Mucosa of stomach (tissue), 1 donor: ENCODE measurements around the gene DNAAF5.

Experiments
- H3K27me3 ChIP-seq: one replicate; pipeline ENCODE4 v1.7.0; 2013; ENCODE audit warnings: mild to moderate bottlenecking, low read length; ENCODE audit not compliant: control insufficient read depth, insufficient read depth
- H3K36me3 ChIP-seq: one replicate; pipeline ENCODE4 v1.7.0; 2013; ENCODE audit warnings: low read length; ENCODE audit not compliant: control insufficient read depth, insufficient read depth
- H3K4me1 ChIP-seq: one replicate; pipeline ENCODE4 v1.7.0; 2013; ENCODE audit warnings: mild to moderate bottlenecking, low read length; ENCODE audit not compliant: control insufficient read depth, insufficient read depth
- H3K4me3 ChIP-seq: one replicate; pipeline ENCODE4 v1.7.0; 2013; ENCODE audit warnings: low read length
- H3K9ac ChIP-seq: one replicate; pipeline ENCODE4 v1.7.0; 2013; ENCODE audit warnings: mild to moderate bottlenecking, low read length, moderate library complexity
- H3K9me3 ChIP-seq: one replicate; pipeline ENCODE4 v1.7.0; 2013; ENCODE audit warnings: mild to moderate bottlenecking, low read length, moderate library complexity; ENCODE audit not compliant: control insufficient read depth
- donor health status: Pancreatic carcinoma.

DNAAF5 gene

DNA sequence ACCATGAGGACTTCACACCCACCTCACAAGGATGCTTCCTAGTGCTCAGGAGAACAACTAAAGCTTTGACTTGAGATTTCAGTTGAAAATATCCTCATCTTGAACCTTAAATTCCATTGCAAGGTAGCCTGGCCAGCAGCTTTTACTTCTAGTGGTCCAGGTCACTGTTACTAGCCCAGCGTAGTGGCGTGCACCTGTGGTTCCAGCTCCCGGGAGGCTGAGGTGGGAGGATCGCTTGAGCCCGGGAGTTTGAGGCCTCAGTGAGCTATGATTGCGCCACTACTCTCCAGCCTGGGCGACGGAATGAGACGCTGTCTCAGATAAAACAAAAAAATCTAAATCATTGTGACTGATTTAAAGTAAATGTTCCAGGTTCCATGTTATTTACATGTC, 28.9 kb downstream of the DNAAF5 start:
- H3K27me3 ChIP-seq: no peaks in the 10 kb centered on the region
- H3K4me3 ChIP-seq: no peak overlapping the region
- peaks cover under 1% of the 10 kb centered on the region for H3K4me1 ChIP-seq
- H3K9ac ChIP-seq: no peak overlapping the region
- peaks cover 17% of the 10 kb centered on the region for H3K36me3 ChIP-seq
- H3K9me3 ChIP-seq: no peaks in the 10 kb centered on the region

DNA sequence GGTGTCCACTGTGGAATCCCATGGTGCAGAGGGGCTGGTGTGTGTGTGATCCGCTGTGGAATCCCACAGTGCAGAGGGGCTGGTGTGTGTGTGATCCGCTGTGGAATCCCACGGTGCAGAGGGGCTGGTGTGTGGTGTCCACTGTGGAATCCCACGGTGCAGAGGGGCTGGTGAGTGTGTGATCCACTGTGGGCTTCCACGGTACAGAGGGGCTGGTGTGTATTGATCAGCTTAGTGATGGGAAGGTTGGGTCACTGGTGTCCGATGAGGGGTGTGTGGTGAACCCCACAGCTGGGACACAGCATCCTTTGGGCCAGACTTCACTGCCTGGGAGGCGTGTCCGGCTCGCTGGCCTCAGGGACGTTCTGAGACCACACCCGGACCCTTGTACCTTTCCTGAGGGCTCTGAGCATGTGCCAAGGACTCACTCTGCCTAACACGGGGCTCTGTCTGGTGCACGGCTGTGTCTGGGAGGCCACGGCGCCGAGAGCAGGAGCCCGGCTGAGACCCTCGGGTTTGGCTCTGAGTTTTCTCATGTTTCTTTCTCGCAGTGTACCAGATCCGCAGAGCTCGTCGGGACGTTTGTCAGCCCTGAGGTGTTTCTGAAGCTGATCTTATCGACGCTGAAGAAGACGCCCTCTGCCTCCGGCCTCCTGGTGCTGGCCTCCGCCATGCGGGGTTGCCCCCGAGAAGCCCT, 29.9 kb downstream of the DNAAF5 start:
- Histone ChIP-seq H3K36me3 (peaks cover 17% of the 10 kb centered on the region), H3K9me3 (no peaks in the 10 kb centered on the region), H3K4me1 (peaks cover 4% of the 10 kb centered on the region), H3K27me3 (no peaks in the 10 kb centered on the region), H3K9ac (no peak overlapping the region), H3K4me3 (no peak overlapping the region)

DNA sequence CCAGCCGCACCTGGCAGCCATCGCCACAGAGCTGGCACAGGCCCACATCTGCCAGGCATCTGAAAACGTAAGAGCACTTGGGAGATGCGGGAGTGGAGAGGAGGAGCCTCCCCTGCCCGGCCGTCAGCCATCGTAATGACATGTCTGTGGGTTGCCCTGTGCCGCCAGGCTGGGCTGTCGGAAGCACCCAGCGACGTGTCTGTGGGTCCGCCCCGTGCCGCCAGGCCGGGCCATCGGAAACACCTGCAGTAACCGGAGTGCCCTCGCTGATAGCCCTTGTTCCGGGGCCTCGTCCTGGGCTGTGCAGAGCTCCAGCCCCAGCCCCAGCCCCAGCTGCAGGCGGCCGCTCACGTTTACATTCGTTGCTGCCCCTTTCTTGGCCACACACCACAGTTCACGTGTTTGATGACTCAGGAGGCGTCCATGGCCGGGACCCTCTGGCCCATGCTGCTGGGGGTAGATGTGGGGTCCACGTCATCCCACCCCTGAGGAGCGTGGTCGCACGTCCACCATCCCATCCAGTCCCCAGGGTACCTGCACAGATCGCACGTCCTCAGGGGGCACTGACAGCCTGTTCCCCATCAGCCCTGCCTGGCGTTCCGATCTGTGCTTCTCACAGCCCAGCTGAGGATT, 30.5 kb downstream of the DNAAF5 start:
- Histone ChIP-seq H3K4me3 (no peak overlapping the region), H3K9ac (no peak overlapping the region), H3K36me3 (peaks cover 14% of the 10 kb centered on the region), H3K9me3 (no peaks in the 10 kb centered on the region), H3K27me3 (no peaks in the 10 kb centered on the region), H3K4me1 (peaks cover 4% of the 10 kb centered on the region)

DNA sequence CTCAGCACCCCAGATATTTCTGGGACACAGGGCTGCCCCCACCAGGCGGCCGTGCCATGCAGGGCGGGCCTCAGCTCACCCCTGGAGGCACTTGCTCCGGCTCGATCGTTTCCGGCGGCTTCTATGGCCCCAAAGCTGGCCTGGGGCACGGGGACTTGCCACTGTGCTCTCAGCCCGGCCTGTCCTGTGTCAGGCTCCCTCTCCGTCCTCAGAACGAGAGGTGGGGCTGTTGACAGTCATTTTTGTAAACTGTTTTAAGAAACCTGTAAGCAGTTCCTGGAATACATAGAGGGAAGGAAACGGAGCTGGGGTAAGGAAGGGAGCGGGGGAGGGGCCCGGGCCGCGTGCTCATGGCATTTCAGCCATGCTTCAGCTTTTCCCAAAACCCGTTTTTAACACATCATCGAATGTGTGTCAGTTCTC, 31.3 kb downstream of the DNAAF5 start:
- H3K36me3 ChIP-seq: peaks cover 11% of the 10 kb centered on the region
- no peak overlapping the region for H3K4me3 ChIP-seq

DNA sequence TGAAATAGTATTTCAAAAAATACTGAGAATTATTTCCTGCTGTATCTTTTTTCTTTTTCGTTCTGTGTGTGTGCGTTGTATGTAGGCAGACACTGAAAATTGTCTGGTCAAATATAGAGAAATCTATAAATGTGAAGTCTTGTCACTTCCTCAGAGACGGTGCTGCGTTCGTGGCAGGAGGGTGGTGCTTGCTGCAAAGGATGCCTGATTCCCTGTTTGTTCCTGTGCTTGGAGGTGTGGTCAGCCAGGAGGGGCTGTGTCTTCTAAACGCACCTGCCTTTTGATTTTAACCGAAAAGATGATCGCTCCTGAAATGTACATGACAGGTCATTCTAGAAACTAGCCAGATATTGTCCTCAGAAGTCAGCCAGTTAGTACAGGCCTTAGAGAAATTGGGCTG, 33.1 kb downstream of the DNAAF5 start:
- H3K4me1 ChIP-seq: peaks cover 4% of the 10 kb centered on the region
- no peak overlapping the region for H3K4me3 ChIP-seq
- H3K9me3 ChIP-seq: no peaks in the 10 kb centered on the region
- no peak overlapping the region for H3K9ac ChIP-seq
- H3K27me3 ChIP-seq: no peaks in the 10 kb centered on the region
- H3K36me3 ChIP-seq: peaks cover 15% of the 10 kb centered on the region

More for the DNA sequence above, 31.3 kb downstream of the DNAAF5 start:
- H3K9ac ChIP-seq: no peak overlapping the region
- no peaks in the 10 kb centered on the region for H3K27me3 ChIP-seq
- H3K4me1 ChIP-seq: peaks cover 4% of the 10 kb centered on the region
- H3K9me3 ChIP-seq: no peaks in the 10 kb centered on the region

DNA sequence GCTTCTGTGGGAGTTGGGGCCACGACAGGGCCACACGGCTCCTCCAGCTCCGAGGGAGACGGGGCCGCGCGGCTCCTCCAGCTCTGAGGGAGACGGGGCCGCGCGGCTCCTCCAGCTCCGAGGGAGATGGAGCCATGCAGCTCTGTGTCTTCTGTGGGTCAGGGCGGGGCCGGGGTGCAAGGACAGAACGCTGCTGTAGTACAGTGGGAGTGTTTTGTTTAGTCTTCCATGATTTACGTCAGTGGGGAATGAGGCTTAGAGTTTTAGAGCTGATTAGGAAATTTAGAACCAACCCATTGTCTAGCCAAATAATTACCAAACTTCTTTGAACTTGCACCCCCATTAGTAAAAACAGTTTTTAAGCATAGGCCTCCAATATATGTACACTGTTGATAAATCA, 33.5 kb downstream of the DNAAF5 start:
- Histone ChIP-seq H3K4me3 (no peak overlapping the region), H3K9me3 (no peaks in the 10 kb centered on the region), H3K4me1 (peaks cover 4% of the 10 kb centered on the region), H3K36me3 (peaks cover 10% of the 10 kb centered on the region), H3K9ac (no peak overlapping the region), H3K27me3 (no peaks in the 10 kb centered on the region)

DNA sequence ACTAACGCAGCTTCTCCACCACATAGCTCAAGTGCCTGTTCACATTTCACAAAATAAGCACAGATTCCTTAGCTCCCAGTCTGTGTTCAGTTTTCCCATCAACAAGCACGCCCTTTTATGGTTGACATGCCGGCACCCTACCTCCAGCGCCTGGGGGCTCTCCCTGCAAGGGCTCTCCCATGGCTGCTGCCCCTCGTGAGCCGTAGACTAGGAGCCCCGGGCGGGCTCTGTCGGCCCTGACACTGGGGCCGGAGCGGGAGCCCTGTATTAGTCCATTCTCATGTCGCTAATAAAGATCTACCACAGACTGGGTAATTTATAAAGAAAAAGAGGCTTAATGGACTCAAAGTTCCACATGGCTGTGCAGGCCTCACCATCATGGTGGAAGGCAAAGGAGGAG, 34.6 kb downstream of the DNAAF5 start:
- Histone ChIP-seq H3K4me3 (no peak overlapping the region), H3K36me3 (peaks cover 5% of the 10 kb centered on the region), H3K4me1 (peaks cover 4% of the 10 kb centered on the region), H3K9me3 (no peaks in the 10 kb centered on the region), H3K9ac (no peak overlapping the region), H3K27me3 (no peaks in the 10 kb centered on the region)

DNA sequence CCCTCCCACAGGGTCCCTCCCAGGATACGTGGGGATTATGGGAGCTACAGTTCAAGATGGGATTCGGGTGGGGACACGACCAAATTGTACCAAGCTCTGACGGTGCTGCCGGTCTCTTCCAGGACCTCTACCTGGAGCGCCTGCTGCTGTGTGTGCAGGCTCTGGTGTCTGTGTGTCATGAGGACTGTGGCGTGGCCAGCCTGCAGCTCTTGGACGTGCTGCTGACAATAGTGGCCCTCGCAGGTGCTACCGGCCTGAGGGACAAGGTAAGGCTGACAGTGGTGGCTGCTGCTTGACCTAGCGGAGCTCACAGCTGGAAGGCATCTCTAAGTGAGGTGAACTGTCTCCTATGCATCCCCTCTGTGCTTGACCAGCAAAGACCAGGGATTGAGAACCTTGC, 35.1 kb downstream of the DNAAF5 start:
- peaks cover 5% of the 10 kb centered on the region for H3K36me3 ChIP-seq
- H3K9ac ChIP-seq: no peak overlapping the region
- H3K9me3 ChIP-seq: no peaks in the 10 kb centered on the region
- peaks cover 4% of the 10 kb centered on the region for H3K4me1 ChIP-seq
- H3K27me3 ChIP-seq: no peaks in the 10 kb centered on the region
- no peak overlapping the region for H3K4me3 ChIP-seq

DNA sequence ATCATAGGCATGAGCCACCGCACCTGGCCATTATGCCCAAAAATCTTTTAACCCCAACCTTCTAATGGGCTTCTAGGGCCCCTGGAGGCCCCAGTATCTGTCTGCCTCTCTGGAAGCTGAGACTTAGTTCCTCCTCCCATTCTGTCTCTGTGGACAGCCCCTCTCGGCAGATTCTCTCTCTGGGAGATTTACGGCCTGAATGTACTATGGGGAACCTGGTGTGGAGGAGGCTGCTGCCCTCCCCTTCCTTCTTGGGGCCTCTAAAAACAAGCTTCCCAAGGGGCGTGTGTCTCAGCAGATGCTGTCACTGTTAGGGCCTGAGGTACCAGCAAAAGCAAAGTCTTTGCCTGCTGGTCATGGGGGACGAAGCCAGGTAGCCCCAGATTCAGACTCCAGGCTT, 36.4 kb downstream of the DNAAF5 start:
- Histone ChIP-seq H3K27me3 (no peaks in the 10 kb centered on the region), H3K4me3 (no peak overlapping the region), H3K36me3 (peaks cover 5% of the 10 kb centered on the region), H3K9me3 (no peaks in the 10 kb centered on the region), H3K9ac (no peak overlapping the region), H3K4me1 (peaks cover 4% of the 10 kb centered on the region)

DNA sequence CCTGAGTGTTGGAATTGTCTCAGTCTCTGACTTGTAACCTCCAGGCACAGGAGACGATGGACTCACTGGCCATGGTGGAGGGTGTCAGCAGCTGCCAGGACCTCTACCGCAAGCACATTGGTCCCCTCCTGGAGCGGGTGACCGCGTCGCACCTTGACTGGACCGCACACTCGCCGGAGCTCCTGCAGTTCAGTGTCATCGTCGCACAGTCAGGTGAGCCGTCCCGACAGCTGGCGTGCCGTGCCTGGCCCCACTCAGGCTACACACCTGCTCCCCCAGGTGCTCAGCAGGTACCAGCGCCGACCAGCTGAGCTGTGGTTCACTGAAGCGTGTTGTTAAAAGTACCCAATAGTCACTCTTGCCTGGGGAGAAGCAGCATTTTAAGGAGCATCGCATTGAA, 37.3 kb downstream of the DNAAF5 start:
- Histone ChIP-seq H3K36me3 (peaks cover 5% of the 10 kb centered on the region), H3K4me3 (no peak overlapping the region), H3K9ac (no peak overlapping the region), H3K4me1 (peaks cover 8% of the 10 kb centered on the region), H3K9me3 (no peaks in the 10 kb centered on the region), H3K27me3 (no peaks in the 10 kb centered on the region)

DNA sequence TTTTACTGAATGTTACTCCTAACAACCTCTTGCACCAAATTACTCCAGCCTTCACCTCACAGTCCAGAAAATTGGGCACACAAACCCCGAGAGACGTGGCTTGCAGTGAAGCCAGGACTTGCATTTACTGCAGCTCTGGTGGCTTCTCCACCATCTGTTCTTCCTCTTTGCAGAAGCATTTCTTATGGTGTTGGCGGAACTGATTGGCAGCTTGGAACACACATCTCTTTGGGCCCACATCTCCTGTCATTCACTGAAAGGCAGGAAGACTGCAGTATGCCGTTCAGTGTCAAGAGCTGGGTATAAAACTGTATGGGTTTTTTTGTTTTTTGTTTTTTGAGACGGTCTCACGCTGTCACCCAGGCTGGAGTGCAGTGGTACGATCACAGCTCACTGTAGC, 38.9 kb downstream of the DNAAF5 start:
- no peaks in the 10 kb centered on the region for H3K27me3 ChIP-seq
- H3K4me1 ChIP-seq: peaks cover 16% of the 10 kb centered on the region
- no peak overlapping the region for H3K4me3 ChIP-seq
- H3K36me3 ChIP-seq: peaks cover 5% of the 10 kb centered on the region
- H3K9ac ChIP-seq: no peak overlapping the region
- no peaks in the 10 kb centered on the region for H3K9me3 ChIP-seq

DNA sequence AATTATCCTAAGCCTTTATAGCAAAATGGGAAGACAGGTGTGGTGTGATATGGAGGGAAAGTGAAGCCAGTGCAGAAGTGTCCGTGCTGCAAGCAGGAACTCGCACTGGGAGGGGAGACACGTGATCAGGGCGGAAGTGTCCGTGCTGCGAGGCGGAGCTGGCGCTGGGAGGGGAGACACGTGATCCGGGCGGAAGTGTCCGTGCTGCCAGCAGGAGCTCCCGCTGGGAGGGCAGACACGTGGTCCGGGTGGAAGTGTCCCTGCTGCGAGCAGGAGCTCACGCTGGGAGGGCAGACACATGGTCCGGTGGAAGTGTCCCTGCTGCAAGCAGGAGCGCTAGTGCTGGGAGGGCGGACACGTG, 41.1 kb downstream of the DNAAF5 start:
- H3K27me3 ChIP-seq: no peaks in the 10 kb centered on the region
- H3K9me3 ChIP-seq: no peaks in the 10 kb centered on the region
- H3K4me3 ChIP-seq: no peak overlapping the region
- H3K36me3 ChIP-seq: peaks cover 5% of the 10 kb centered on the region
- peaks cover 31% of the 10 kb centered on the region for H3K4me1 ChIP-seq
- H3K9ac ChIP-seq: no peak overlapping the region
